ENCODE data around the gene EWSR1.
"Not testable (repeated sequence)": the region's sequence is repeated elsewhere in the genome, so short reads cannot be mapped to it uniquely, and the experiment has no call there.

EWSR1 gene

GRCh38 chr22:29339381-29340235, 71.5 kb downstream of the EWSR1 start:
- H3K9me3 ChIP-seq (replicated peaks; ENCODE audit: low read length), result no peaks in the 10 kb centered on the region
- H3K4me1 ChIP-seq (ENCODE audit: control insufficient read depth, insufficient read depth, low read length), result peaks cover 27% of the 10 kb centered on the region
- H3K36me3 ChIP-seq (ENCODE audit: insufficient read depth, low read length), result peaks cover 81% of the 10 kb centered on the region
- no peaks in the 10 kb centered on the region for H3K27me3 ChIP-seq (ENCODE audit: control insufficient read depth, insufficient read depth, low read length)
- no peak overlapping the region for H3K9ac ChIP-seq (ENCODE audit: low read depth, low read length)
- H3K4me2 ChIP-seq (ENCODE audit: low read length), result no peak overlapping the region
- no peak overlapping the region for H3K4me3 ChIP-seq (ENCODE audit: low read length)

- Histone ChIP-seq H3K9me3 (replicated peaks; ENCODE audit: low read length) (no peaks in the 10 kb centered on the region), H3K4me2 (ENCODE audit: low read length) (no peak overlapping the region), H3K27me3 (ENCODE audit: control insufficient read depth, insufficient read depth, low read length) (no peaks in the 10 kb centered on the region), H3K9ac (ENCODE audit: low read depth, low read length) (no peak overlapping the region), H3K4me1 (ENCODE audit: control insufficient read depth, insufficient read depth, low read length) (peaks cover 20% of the 10 kb centered on the region), H3K4me3 (ENCODE audit: low read length) (no peak overlapping the region), H3K36me3 (ENCODE audit: insufficient read depth, low read length) (peaks cover 75% of the 10 kb centered on the region)
Observed at GRCh38 chr22:29340566-29340965, 72.5 kb downstream of the EWSR1 start.

DNA sequence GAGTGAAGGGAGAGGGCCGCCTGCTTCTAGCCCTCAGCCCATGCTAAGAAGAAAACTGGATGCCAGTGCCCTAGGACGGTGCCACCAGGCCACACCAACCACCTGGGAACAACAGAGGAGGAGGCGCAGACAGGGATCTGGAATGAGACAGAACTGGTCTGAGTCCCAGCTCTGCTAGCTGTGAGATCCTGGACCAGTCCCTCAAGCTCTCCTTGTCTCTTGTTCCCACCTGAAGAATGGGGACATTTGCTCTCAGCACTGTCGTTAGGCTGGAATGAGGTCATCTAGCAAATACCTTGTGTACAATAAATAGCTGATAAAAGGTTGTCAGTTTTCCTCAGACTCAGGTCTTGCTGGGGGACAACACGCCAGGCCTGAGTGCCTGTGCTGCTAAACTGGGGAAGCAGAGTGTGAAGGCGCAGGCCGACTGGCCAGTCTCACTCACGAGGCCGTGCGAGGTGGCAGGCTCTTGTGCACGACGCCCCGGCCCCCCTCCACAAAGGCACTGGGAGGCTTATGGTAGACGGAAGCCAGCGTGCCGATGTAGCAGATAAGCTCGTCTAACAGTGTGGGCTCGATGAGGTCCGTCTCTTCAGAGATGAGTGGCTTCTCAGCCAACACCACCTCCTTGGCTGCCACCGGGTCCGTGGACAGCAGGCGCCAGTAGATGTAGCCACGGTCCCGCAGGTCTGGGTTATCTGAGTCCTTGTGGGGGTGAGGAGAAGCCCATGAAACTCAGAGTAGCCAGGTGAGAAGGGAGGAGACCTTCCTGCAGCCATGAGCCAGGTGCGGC, 73.2 kb downstream of the EWSR1 start:
- Histone ChIP-seq H3K9ac (ENCODE audit: low read depth, low read length) (no peak overlapping the region), H3K4me3 (ENCODE audit: low read length) (no peak overlapping the region), H3K36me3 (ENCODE audit: insufficient read depth, low read length) (peaks cover 73% of the 10 kb centered on the region), H3K4me1 (ENCODE audit: control insufficient read depth, insufficient read depth, low read length) (peaks cover 19% of the 10 kb centered on the region), H3K4me2 (ENCODE audit: low read length) (no peak overlapping the region), H3K27me3 (ENCODE audit: control insufficient read depth, insufficient read depth, low read length) (no peaks in the 10 kb centered on the region), H3K9me3 (replicated peaks; ENCODE audit: low read length) (no peaks in the 10 kb centered on the region)

DNA sequence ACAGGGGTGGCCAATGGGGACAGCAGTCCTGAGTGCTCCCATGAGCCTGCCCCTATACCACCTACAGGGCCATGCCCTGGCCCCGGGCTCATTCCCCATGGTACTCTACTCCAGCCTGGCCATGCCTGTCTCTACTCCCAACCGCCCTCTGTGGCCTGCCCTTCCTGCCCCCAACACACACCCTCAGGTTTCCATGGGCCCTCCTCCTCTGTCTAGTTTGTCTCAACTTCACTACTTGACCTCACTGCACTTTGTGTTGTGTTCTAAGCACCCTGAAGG, 73.7 kb downstream of the EWSR1 start:
- no peaks in the 10 kb centered on the region for H3K27me3 ChIP-seq (ENCODE audit: control insufficient read depth, insufficient read depth, low read length)
- H3K4me1 ChIP-seq (ENCODE audit: control insufficient read depth, insufficient read depth, low read length), result peaks cover 19% of the 10 kb centered on the region
- H3K4me3 ChIP-seq (ENCODE audit: low read length), result no peak overlapping the region
- H3K36me3 ChIP-seq (ENCODE audit: insufficient read depth, low read length), result peaks cover 74% of the 10 kb centered on the region
- H3K9me3 ChIP-seq (replicated peaks; ENCODE audit: low read length), result no peaks in the 10 kb centered on the region
- no peak overlapping the region for H3K9ac ChIP-seq (ENCODE audit: low read depth, low read length)
- H3K4me2 ChIP-seq (ENCODE audit: low read length), result no peak overlapping the region

DNA sequence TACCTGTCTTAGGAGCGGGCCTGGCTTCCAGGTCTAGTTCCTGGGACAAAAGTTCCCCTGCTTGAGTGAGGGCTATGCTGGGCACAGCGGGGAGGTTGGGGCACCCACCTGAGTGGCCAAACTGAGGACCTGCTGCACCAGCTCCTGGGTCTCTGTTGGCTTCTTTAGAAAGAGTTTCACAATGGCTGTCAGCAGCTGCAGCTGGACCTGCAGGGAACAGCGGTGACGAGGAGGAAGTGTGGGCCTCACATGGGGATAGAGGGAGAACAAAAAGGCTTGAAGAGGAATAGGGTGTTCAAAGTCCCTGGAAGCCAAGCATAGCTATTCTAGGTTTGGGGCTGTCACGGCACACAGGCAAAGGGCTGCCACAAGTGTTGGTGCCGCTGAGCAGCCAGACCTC, 74.1 kb downstream of the EWSR1 start:
- Histone ChIP-seq H3K9ac (ENCODE audit: low read depth, low read length) (no peak overlapping the region), H3K27me3 (ENCODE audit: control insufficient read depth, insufficient read depth, low read length) (no peaks in the 10 kb centered on the region), H3K36me3 (ENCODE audit: insufficient read depth, low read length) (peaks cover 74% of the 10 kb centered on the region), H3K9me3 (replicated peaks; ENCODE audit: low read length) (no peaks in the 10 kb centered on the region), H3K4me1 (ENCODE audit: control insufficient read depth, insufficient read depth, low read length) (peaks cover 19% of the 10 kb centered on the region), H3K4me2 (ENCODE audit: low read length) (no peak overlapping the region), H3K4me3 (ENCODE audit: low read length) (no peak overlapping the region)

GRCh38 chr22:29342577-29343312, 74.7 kb downstream of the EWSR1 start:
- Histone ChIP-seq H3K4me2 (ENCODE audit: low read length) (no peak overlapping the region), H3K27me3 (ENCODE audit: control insufficient read depth, insufficient read depth, low read length) (no peaks in the 10 kb centered on the region), H3K9ac (ENCODE audit: low read depth, low read length) (no peak overlapping the region), H3K36me3 (ENCODE audit: insufficient read depth, low read length) (peaks cover 74% of the 10 kb centered on the region), H3K4me3 (ENCODE audit: low read length) (no peak overlapping the region), H3K4me1 (ENCODE audit: control insufficient read depth, insufficient read depth, low read length) (peaks cover 19% of the 10 kb centered on the region), H3K9me3 (replicated peaks; ENCODE audit: low read length) (no peaks in the 10 kb centered on the region)

- Histone ChIP-seq H3K27me3 (ENCODE audit: control insufficient read depth, insufficient read depth, low read length) (no peaks in the 10 kb centered on the region), H3K36me3 (ENCODE audit: insufficient read depth, low read length) (peaks cover 74% of the 10 kb centered on the region), H3K9me3 (replicated peaks; ENCODE audit: low read length) (no peaks in the 10 kb centered on the region), H3K9ac (ENCODE audit: low read depth, low read length) (no peak overlapping the region), H3K4me2 (ENCODE audit: low read length) (no peak overlapping the region), H3K4me1 (ENCODE audit: control insufficient read depth, insufficient read depth, low read length) (peaks cover 19% of the 10 kb centered on the region), H3K4me3 (ENCODE audit: low read length) (no peak overlapping the region)
Observed at GRCh38 chr22:29343313-29343805, 75.3 kb downstream of the EWSR1 start.

DNA sequence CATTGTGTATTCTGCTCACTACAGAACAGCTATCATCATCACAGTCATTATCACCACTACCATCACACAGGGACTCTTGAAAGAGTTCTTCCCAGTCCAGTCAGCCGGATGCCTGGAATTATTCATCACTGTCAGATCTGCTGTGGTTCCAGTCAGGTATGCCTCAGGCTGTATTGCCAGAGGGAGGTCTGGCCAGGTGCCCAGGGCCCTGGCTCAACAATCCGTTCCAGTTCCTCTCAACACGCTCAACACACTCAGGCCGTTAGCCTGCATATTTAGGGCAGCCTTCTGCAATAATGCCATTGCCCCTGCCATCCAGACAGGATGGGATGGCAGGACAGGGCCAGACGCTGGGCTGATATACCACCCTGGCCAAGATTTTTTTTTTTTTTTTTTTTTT, 76.1 kb downstream of the EWSR1 start:
- Histone ChIP-seq H3K4me2 (ENCODE audit: low read length) (no peak overlapping the region), H3K36me3 (ENCODE audit: insufficient read depth, low read length) (peaks cover 74% of the 10 kb centered on the region), H3K27me3 (ENCODE audit: control insufficient read depth, insufficient read depth, low read length) (no peaks in the 10 kb centered on the region), H3K4me1 (ENCODE audit: control insufficient read depth, insufficient read depth, low read length) (peaks cover 19% of the 10 kb centered on the region), H3K9me3 (replicated peaks; ENCODE audit: low read length) (no peaks in the 10 kb centered on the region), H3K4me3 (ENCODE audit: low read length) (no peak overlapping the region), H3K9ac (ENCODE audit: low read depth, low read length) (no peak overlapping the region)

DNA sequence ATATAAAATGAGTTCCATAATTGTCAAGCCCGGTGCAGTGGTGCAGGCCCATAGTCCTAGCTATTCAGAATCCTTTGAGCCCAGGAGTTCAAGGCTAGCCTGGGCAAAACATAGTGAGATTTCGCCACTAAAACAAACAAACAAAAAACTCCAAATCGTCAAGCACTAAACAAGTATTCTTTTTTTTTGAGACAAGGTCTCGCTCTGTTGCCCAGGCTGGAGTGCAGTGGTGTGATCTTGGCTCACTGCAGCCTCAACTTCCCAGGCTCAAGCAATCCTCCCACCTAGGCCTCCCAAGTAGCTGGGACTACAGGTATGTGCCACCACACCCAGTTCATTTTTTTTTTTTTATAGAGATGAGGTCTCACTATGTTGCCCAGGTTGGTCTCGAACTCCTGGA, 76.8 kb downstream of the EWSR1 start:
- not testable (repeated sequence) for H3K9ac ChIP-seq (ENCODE audit: low read depth, low read length); H3K4me2 ChIP-seq (ENCODE audit: low read length); H3K4me3 ChIP-seq (ENCODE audit: low read length); H3K27me3 ChIP-seq (ENCODE audit: control insufficient read depth, insufficient read depth, low read length); H3K9me3 ChIP-seq (replicated peaks; ENCODE audit: low read length)
- H3K36me3 ChIP-seq (ENCODE audit: insufficient read depth, low read length), result peaks cover 71% of the 10 kb centered on the region
- H3K4me1 ChIP-seq (ENCODE audit: control insufficient read depth, insufficient read depth, low read length), result peaks cover 19% of the 10 kb centered on the region

DNA sequence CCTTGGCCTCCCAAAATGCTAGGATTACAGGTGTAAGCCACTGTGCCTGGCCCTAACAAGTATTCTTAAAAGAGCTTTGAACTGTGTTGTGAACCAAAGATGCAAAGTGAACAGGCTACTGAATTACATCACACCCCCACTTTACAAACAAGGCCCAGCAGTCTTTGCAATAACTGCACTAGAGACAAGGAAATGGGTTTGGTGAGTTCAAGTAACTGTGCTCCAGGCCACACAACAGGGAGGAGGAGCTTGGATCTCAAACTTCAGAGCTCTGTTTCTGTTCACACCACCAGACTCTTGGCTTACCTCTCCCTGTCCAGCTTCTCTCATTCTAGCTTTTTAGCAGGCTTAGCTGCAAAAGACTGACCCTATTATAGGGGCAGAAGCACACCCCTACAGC, 77.9 kb downstream of the EWSR1 start:
- Histone ChIP-seq H3K9me3 (replicated peaks; ENCODE audit: low read length) (no peaks in the 10 kb centered on the region), H3K27me3 (ENCODE audit: control insufficient read depth, insufficient read depth, low read length) (no peaks in the 10 kb centered on the region), H3K36me3 (ENCODE audit: insufficient read depth, low read length) (peaks cover 71% of the 10 kb centered on the region)

DNA sequence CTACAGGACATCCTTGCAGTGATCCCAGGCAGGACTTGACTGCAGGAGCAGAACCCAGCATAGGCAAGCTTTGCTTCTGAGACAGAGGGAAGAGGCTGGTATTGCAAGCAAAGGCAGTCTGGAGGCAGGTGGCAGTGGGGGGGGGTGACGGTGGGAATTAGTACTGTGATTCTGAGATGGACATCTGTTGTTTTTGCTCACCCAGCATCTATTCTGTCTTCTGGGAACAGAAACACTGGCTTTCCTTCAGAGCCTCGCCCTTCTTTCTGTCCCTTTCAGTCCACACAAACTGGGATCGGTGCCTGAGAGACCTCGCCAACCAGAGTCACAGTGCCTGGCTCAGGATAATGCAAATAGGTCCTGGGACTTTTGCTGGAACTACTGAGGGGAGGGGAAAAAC, 78.6 kb downstream of the EWSR1 start:
- H3K4me2 ChIP-seq (ENCODE audit: low read length), result no peak overlapping the region
- no peaks in the 10 kb centered on the region for H3K27me3 ChIP-seq (ENCODE audit: control insufficient read depth, insufficient read depth, low read length)
- no peak overlapping the region for H3K4me3 ChIP-seq (ENCODE audit: low read length)
- no peaks in the 10 kb centered on the region for H3K9me3 ChIP-seq (replicated peaks; ENCODE audit: low read length)
- no peak overlapping the region for H3K9ac ChIP-seq (ENCODE audit: low read depth, low read length)
- peaks cover 71% of the 10 kb centered on the region for H3K36me3 ChIP-seq (ENCODE audit: insufficient read depth, low read length)
- H3K4me1 ChIP-seq (ENCODE audit: control insufficient read depth, insufficient read depth, low read length), result peaks cover 19% of the 10 kb centered on the region

More for the DNA sequence above, 77.9 kb downstream of the EWSR1 start:
- peaks cover 19% of the 10 kb centered on the region for H3K4me1 ChIP-seq (ENCODE audit: control insufficient read depth, insufficient read depth, low read length)
- no peak overlapping the region for H3K4me2 ChIP-seq (ENCODE audit: low read length)
- no peak overlapping the region for H3K9ac ChIP-seq (ENCODE audit: low read depth, low read length)
- H3K4me3 ChIP-seq (ENCODE audit: low read length), result no peak overlapping the region

Measured in skeletal muscle satellite cell (primary cell).